ENCODE results near the gene FCN3.

The FCN3 gene

DNA sequence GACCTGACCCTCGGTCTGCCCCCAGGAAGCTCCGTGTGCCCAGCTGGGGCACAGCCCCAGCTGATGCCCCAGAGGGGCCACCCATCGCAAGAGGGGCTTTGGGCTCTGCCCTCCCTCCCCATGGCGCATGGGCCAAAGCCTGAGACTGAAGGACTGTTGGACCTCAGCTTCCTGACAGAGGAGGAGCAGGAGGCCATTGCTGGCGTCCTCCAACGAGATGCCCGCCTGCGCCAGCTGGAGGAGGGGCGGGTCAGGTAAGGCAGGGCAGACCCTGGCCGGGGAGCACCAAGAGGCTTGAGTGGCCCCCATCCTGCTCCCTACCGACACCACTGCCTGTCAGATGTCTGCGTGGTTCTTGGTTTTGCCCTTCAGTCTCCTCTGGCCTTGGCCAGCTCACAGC, 29.4 kb downstream of the FCN3 start:
- in situ Hi-C loops (cut with MboI; ENCODE audit: low sequenced_read_pairs) = no loop called here

DNA sequence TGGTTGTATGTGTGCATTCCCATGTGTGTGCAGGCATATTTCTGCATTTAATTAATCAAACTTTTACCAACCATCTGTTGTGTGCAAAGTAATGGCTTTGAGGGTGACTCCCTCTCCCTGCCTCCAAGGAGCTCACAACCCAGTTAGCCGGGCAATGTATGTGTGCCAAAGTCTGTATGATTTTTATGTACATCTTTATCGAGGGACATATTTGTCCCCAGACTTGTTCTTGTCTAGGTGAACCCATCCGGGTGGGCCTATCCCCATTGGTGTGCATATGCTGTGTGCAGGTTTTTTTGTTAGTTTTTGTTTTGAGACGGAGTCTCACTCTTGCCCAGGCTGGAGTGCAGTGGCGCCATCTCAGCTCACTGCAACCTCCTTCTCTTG, 31.0 kb downstream of the FCN3 start:
- in situ Hi-C loops (cut with MboI; ENCODE audit: low sequenced_read_pairs) = no loop called here

DNA sequence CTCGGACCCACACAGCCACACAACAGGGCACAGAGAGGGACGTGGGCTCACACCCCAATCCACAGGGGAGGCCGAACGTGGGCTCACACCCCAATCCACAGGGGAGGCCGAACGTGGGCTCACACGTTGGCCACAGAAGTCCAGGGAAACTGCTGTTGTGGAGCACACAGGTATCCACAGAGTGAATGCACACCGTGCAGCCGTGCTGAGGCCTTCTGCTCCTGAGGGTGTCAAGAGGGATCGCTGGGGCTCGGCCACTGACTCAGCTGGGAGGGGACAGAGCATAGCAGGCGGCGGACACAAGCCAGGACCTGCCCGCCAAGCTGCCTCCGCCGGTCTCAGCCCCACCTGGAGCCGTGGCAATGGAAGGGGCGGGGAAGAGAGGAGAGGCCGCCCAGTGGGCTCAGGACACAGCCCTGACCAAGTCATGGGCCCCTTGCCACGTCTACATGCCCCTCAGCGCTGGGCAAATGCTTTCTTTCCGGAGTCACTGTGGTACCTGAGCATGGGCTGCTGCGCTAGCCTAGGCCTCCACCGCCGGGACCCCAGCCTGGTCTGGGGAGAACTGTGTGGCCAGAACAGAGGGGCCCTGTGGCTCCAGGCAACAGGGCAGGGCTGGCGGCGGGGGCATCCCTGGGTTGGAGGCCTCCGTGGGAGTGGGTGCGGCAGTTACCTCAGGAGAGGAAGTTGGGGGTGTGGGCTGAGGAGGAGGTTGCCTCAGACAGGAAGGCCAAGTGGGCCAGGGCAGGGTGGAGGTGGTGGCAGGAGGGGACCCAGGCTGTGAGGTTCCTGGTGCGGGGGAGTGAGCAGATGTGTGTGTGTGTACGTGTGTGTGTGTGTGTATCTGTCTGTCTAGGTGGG, 31.6 kb downstream of the FCN3 start:
- in situ Hi-C loops (cut with MboI; ENCODE audit: low sequenced_read_pairs) = no loop called here

DNA sequence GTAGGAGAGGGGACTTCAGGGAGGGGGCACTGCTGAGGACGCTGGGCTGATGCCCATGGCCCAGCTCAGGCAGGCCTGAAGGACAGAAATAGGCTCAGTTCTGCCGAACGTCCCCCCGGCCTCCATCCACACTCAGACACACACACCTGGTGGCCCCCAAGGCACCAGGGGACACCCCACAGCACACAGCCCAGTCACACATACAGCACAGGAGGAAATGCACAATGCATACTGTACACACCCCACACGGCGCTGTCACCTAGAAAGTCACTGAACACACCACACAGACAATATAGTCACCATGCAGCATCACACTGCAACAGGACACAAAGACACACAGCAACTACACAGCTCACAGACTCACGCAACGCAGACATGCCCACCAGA, 32.2 kb downstream of the FCN3 start:
- in situ Hi-C loops (cut with MboI; ENCODE audit: low sequenced_read_pairs) = no loop called here

DNA sequence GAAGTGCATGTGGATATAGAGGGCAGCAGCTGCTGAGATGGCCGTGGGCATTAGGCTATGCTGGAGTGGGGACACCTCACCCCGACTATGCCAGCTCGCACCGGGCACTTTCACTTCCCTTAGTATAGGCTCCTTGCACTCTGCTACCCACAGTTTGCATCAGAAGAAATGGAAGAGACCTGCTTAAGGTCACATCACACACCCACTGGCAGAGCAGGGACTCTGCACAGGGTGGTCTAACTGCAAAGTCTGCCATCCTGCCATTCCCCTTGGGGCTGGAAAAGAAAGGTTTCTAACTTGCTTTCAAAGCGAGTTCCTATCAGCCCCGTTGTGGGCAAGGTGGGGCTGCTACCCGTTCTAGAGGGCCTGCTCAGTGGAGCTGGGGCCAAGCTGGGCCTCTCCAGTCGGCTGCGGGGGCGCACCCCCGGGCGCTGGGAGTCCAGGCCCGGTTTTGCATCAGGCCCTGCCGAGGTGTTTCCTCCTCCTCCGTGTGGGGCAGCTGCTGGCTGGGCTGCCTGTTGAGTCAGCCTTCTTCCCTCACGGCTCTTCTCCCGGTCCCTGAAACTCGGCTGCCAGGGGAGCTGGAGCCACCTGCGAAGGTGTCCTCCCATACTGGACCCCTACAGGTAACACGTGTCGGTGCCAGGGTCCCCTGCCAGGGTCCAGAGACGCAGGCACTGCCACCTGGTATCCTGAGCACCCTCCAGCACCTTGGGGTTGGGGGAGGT, 32.9 kb downstream of the FCN3 start, which contains the start of gene SYTL1:
Gene SYTL1 (plus strand): TSS at position 498 of the 728 bp plus-strand sequence. CDS start 3,313 bp downstream, outside the sequence.
- in situ Hi-C loops (cut with MboI; ENCODE audit: low sequenced_read_pairs) = no loop called here

DNA sequence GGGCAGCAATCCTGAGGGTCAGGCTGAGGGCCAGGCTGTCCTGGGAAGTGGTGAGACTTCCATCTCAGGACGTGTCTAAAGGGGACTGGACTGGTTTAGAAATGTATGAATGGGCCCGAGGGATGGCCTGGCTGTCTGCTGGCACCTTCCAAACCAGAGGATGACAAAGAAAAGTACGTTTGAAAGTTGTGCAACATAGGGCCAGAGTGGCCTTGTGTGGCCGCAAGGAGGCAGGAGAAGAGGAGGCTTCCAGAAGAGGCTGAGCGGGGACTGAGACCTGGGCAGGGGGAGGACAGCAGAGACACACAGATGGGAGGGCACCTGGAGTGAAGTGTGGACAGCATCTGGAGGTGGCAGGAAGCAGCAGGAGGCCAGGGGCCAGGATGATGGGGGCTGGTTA, 35.4 kb downstream of the FCN3 start:
- in situ Hi-C loops (cut with MboI; ENCODE audit: low sequenced_read_pairs) = no loop called here

DNA sequence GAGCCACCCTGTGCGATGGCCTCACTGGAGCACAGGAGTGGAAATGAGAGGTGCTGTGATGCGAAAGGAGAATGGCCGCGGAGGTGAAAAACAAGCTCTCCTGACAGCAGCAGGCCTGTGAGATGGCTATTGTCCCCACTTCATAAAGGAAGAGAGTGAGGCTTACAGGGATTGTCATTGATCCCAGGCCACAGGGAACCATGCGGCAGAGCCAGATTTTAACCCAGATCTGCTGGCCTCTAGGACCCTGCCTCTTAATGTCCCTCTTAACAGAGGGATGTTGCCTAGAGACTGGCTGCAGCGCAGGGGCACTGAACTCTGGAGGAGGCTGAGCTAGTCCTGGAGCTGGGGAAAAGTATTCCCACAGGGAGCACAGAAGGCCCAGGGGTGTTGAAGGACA, 35.9 kb downstream of the FCN3 start:
- in situ Hi-C loops (cut with MboI; ENCODE audit: low sequenced_read_pairs) = no loop called here

DNA sequence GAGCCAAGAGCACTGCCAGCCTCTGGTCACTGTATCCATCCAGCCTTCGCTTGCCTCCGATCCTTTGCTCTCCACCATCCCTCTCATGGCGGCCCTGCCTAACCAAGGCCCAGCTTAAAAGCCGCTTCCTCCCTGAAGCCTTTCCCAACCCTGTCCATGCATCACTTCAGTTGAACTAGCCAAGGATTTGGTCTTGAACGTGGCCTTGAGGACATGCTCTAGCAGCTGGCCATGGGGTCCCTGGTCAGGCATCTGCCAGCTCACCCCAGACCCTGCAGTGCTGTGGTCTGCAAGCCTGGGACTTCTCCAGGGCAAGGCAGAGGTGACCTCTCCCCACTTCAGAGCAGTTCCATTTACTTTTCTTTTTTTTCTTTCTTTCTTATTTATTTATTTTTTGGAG, 37.9 kb downstream of the FCN3 start:
- in situ Hi-C loops (cut with MboI; ENCODE audit: low sequenced_read_pairs) = no loop called here

DNA sequence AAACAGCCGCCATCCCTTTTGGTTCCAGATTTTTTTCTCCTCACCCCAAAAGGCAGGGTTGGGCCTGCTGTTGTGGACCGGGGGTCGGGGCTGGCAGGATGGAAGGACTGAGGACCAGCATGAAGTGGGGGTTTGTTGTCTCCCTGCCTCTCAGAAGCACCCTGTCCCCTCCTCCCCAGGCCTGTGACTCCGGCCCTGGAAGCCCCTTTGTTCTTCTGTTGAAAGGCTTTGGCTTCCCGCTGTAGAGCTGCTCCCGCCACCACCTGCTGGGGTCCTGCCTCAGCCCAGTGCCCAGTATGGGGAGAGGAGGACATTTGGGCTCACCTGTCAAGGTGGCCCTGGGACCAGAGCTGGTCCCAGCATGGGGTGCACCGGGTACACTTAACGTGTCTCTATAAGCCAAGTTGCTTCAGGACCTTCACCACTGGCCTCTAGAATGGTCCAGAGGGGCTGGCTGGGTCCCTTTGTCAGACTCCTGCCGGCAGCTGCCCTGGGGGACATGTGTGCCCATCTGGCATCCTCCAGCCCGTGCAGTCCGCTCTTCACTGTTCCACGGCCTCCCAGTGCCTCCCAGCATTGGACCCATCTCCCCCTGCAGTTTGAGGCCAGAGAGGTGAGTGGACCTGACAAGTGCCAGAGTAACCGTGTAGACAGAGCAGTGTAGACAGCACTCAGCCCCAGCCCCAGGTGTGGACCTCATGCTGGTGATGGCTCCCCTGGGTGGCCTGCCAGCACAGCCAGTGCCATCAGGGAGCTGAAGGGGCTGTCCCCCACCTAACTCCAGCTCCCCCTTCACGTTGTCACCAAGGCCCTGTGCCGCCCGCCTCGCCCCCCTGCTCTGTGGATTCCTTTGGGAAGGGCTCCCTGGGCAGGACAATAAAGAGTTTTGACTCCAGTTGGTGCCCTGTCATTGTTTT, 38.9 kb downstream of the FCN3 start:
- in situ Hi-C loops (cut with MboI; ENCODE audit: low sequenced_read_pairs) = no loop called here

DNA sequence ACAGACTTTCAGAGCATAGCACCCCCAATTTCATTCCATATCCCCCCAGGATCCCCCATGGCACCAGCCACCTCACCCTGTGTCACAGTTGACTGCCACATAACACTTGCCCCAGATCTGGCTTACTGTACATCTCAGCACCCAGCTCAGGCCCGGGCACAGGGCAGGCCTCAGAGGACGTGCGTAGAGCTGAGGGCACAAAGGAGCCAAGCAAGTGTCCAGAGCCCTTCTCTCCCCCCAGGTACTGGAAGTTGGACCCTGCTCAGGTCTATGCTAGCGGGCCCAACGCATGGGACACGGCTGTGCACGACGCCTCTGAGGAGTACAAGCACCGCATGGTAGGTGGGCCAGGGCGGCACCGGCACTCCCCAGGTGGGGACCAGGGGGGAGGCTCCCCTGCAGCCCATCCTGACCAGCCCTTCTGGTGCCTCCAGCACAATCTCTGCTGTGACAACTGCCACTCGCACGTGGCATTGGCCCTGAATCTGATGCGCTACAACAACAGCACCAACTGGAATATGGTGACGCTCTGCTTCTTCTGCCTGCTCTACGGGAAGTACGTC, 40.8 kb downstream of the FCN3 start:
- in situ Hi-C loops (cut with MboI; ENCODE audit: low sequenced_read_pairs) = no loop called here

DNA sequence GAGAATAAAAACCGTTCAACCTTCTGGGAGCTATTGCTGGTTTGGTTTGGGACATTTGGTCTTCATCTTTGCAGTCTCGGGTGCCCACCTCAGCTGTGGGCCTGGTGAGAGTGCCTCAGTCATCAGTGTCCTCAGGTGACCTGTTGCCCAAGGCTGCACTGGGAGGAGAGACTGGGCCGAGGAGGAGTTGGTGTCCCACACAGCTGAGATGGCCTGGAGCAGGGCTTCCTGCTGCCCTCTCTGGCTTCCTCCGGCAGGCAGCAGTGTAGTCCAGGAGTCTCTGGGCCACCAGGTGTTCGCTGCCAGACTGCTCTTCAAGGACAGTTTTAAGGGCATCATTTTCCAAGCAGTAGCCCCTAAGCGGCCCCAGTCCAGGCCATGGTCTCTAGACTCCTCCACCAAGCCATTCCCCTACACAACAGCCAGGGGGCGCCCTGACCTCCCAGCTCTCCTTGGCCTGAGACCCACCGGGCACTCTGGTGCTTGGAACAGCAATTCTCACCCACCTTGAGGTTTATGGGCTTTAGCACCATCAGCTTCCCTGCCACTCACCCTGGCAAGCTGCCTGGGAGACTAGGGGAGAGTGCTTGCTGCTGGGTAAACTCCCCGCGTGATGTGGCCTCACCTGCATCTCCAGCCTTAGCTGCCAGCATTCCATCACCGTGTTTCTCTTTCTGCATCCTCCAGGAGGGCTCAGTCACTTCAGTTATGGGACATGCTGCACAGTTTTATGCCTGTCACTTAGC, 41.9 kb downstream of the FCN3 start:
- in situ Hi-C loops (cut with MboI; ENCODE audit: low sequenced_read_pairs) = no loop called here

DNA sequence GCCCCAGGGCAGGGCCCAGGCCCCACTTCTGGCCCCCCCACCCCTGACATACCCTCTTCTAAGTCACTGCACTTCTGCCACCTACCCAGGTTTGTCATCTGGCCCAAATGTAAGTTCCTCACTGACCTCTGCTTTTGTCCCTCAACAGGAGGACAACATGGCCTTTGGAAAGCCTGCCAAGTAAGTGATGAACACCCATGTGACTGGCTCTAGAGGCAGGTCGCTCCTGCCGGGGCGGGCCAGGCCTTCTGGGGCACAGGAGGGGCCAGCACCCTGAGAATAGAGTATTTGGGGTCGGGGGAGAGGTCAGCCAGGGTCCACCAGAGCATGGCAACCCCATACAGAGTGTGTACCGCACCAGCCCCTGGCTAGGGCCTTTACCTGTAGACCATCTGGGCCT, 42.7 kb downstream of the FCN3 start:
- in situ Hi-C loops (cut with MboI; ENCODE audit: low sequenced_read_pairs) = no loop called here

DNA sequence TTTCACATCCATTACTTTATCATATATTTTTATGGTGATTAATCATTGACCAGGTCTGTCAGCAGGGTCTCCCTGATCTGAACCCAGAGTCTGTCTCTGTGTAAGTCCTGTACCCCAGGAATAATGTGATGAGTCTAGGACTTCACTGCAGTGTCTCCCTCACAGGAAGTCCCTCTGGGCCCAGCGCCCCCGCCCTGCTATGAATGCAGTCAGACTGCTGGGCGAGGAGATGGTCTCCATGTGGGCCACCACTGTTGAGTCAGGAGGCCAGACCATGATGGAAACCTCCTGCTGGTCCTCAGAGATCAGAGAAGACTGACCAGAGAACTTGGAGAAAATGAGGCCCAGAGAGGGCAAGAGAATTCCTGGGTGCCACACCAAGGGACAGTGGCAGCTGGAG, 43.2 kb downstream of the FCN3 start:
- in situ Hi-C loops (cut with MboI; ENCODE audit: low sequenced_read_pairs) = no loop called here

DNA sequence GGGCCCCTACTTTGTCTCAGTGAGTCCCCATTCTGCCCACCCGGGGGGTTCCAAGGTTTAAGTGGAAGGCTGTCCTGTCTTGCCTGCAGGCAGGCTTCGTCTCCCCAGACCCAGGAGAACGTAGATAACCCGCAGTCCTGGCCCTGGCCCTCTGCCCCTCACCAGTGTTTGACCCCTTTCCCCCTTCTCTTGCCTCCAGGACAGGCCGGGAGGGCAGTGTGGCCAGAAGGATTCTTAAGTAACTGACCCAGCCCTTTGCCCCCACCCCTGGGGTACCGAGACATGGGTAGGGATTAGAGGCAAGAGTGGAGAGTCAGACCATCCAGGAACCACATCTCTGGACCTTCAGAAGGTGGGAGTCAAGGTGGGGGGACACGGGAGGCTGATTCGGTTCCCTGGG, 43.8 kb downstream of the FCN3 start:
- in situ Hi-C loops (cut with MboI; ENCODE audit: low sequenced_read_pairs) = no loop called here

DNA sequence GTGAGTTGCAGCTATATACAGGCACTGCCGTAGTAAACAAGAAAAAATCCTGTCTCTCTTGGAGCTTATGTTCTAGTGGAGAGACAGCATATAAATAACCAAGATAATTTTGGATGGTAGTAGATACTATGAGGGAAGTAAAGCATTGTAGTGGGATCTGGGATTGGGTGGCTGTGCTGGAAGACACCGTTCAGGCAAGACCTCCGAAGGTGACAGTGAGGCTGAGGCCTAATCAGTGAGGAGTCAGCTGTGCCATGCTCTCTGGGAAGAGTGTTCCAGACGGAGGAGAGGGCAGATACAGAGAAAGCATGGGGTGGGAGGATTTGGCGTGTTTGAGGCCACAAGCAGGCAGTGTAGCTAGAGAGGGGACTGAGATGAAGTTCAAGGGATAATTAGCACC, 46.7 kb downstream of the FCN3 start:
- in situ Hi-C loops (cut with MboI; ENCODE audit: low sequenced_read_pairs) = no loop called here

DNA sequence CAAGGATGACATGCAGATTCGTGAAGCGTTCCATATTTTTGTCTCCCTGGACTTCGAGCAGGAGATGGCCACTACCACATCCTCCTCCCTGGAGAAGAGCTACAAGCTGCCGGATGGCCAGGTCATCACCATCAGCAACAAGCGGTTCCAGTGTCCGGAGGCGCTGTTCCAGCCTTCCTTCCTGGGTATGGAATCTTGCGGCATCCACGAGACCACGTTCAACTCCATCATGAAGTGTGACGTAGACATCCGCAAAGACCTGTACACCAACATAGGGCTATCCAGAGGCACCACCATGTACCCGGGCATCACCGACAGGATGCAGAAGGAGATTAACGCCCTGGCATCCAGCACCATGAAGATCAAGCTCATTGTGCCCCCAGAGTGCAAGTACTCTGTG, 49.3 kb downstream of the FCN3 start:
- in situ Hi-C loops (cut with MboI; ENCODE audit: low sequenced_read_pairs) = no loop called here

DNA sequence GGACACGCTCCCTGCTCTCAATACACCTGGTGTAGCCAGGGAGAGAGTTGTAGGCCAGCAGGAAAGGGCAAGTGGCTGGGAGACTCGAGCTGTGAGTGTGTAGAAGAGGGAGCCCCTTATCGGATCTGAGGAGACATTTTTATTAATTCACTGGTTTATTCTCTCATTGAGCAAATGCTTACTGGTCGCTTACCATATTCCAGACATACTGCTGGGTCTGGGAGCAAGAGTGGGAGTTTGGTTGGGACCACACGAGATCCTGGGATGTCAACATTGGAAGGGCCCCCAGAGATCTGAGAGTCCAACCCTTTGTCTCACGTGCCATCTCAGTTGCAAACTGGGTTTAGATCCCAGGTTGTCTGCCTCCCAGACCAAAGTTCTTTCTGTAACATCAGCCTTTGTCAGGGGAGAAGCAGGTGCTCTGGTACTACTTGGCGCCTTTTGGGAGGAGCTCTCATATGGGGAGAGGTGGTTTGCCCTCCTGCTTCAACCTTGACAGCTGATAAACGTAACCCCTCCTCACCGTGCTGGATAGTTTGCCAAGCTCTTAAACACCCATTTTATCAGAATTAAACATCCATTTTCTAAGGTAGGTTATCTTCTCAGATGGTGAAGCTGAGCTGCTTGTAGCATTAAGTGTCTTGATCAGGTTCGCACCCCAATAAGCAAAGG, 51.9 kb downstream of the FCN3 start:
- in situ Hi-C loops (cut with MboI; ENCODE audit: low sequenced_read_pairs) = no loop called here

DNA sequence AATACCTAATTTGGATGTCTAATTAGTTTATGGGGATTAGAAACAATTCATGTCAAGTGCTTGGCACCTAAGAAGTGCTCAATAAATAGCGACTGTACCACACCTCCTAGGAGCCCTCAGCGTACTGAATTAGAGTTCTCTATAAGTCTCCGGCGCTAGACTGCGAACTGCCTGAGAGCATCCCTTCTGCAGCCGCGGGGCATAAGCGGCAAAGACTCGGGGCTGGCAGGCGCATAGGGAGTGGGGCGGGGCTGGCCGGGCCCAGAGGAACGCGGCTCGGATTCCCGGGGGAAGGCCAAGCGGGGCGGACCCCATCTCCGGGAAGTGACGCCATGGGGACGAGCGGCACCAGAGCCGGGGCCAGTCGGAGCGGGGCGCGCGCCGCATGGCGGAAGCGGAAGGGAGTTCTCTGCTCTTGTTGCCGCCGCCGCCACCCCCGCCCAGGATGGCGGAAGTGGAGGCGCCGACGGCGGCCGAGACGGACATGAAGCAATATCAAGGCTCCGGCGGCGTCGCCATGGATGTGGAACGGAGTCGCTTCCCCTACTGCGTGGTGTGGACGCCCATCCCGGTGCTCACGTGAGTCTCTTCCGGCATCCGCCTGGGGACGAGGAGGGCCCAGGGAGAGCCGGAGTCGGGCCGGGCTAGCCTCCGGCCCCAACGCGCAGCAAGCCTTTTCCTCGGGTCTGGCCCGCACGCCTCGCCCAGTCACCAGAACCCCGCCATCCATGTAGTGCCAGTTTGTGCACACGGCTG, 52.6 kb downstream of the FCN3 start, which contains the start of gene TMEM222:
Gene TMEM222 (plus strand): TSS at position 351 of the 756 bp plus-strand sequence. CDS start 35 bp downstream, at position 386.
- in situ Hi-C loops (cut with MboI; ENCODE audit: low sequenced_read_pairs) = no loop called here
